ENCODE measurements around the gene SEMA5A. TPM values are rescaled to one million over a fixed set of nuclear protein-coding genes. Genes with fewer than 3 reads are reported as not detected.

Gene SEMA5A
- total and polyA plus RNA-seq, 2 of the 13 experiments (the other 11 are each of a cell fraction or from before 2014, with no cell fraction given) = 0.01 TPM; not detected in 1

- no peak for TF ChIP-seq ATF6 (CRISPR knock-in tag; conservative IDR thresholded peaks at IDR 0.05)
- TF ChIP-seq PATZ1 (CRISPR knock-in tag; IDR thresholded peaks at IDR 0.05) = no peak
- TF ChIP-seq, protein P1, sequence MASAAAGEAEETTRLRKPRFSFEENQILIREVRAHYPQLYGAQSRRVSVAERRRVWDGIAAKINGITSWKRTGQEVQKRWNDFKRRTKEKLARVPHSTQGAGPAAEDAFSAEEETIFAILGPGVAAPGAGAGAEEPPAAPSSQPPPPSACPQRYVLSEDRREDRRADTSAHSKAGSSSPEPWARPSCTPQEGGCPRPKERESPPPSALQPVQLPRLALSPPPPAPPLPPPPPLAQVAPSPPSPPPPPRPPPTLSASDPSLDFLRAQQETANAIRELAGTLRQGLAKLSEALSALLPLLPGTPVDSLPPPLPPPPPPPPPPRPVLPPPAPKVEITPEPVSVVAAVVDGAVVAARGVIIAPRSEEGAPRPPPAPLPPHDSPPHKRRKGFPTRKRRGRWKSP (CRISPR knock-in tag; IDR thresholded peaks at IDR 0.05) = no peak
- no peak for TF ChIP-seq ZNF12 (CRISPR knock-in tag; IDR thresholded peaks at IDR 0.05)
- TF ChIP-seq ZNF576 (CRISPR knock-in tag; IDR thresholded peaks at IDR 0.05) = no peak
- no peak for TF ChIP-seq PCBP1 (IDR thresholded peaks at IDR 0.05; ENCODE audit: borderline replicate concordance, low read depth, low read length)
- TF ChIP-seq FIP1L1 (IDR thresholded peaks at IDR 0.05; ENCODE audit: borderline replicate concordance, insufficient read depth, low read depth, low read length) = no peak
- no peak for TF ChIP-seq ZNF251 (CRISPR knock-in tag; IDR thresholded peaks at IDR 0.05)
- TF ChIP-seq ZNF446 (CRISPR knock-in tag; IDR thresholded peaks at IDR 0.05) = no peak
- TF ChIP-seq ZNF382 (CRISPR knock-in tag; IDR thresholded peaks at IDR 0.05; ENCODE audit: borderline replicate concordance) = no peak
- TF ChIP-seq ARNTL (CRISPR knock-in tag; IDR thresholded peaks at IDR 0.05) = no peak
Observed at GRCh38 chr5:9347541-9348295, 198.2 kb downstream of the SEMA5A start (continued).
